Measurements from ENCODE around the gene PPIL1. TPM values are rescaled to one million over a fixed set of nuclear protein-coding genes. Genes with fewer than 3 reads are reported as not detected.

Gene PPIL1
- total RNA-seq, 1 donor from 2014 or later, result 36.6 TPM

- peaks cover 28% of the 10 kb centered on the region for H3K4me1 ChIP-seq (ENCODE audit: insufficient read depth, low read length)
- TF ChIP-seq EZH2 (IDR thresholded peaks at IDR 0.05; ENCODE audit: insufficient read depth, low read length) (no peak), CTCF (IDR thresholded peaks at IDR 0.05; ENCODE audit: insufficient read depth, low read depth, low read length) (no peak)
- no peak overlapping the region for H3K27ac Mint-ChIP-seq (ENCODE audit: unreplicated experiment)
These were observed 47.9 kb downstream of the PPIL1 start for GRCh38 chr6:36826520-36827227.

GRCh38 chr6:36825994-36826393 is 48.6 kb downstream of the PPIL1 start:
- no peak overlapping the region for H2AFZ ChIP-seq (ENCODE audit: low read depth, low read length)
- H3K9ac ChIP-seq (ENCODE audit: low read length), result no peak overlapping the region
- Mint-ChIP-seq H3K36me3 (ENCODE audit: low read depth, unreplicated experiment) (no peaks in the 10 kb centered on the region), H3K27me3 (ENCODE audit: low read depth, unreplicated experiment) (peaks cover 16% of the 10 kb centered on the region), H3K4me1 (ENCODE audit: low read depth, unreplicated experiment) (peaks cover 28% of the 10 kb centered on the region), H3K4me3 (ENCODE audit: unreplicated experiment) (no peak overlapping the region), H3K27ac (ENCODE audit: unreplicated experiment) (no peak overlapping the region), H3K9me3 (ENCODE audit: unreplicated experiment) (no peaks in the 10 kb centered on the region)
- no peak for TF ChIP-seq CTCF (IDR thresholded peaks at IDR 0.05; ENCODE audit: insufficient read depth, low read depth, low read length)
- TF ChIP-seq EZH2 (IDR thresholded peaks at IDR 0.05; ENCODE audit: insufficient read depth, low read length), result no peak
- no peak for FAIRE-seq
- no peak overlapping the region for H3K4me3 ChIP-seq (ENCODE audit: insufficient read depth, low read depth, low read length)
- no peak for DNase-seq (ENCODE audit: low read depth)
- H3K4me1 ChIP-seq (ENCODE audit: insufficient read depth, low read length), result peaks cover 28% of the 10 kb centered on the region
- no peaks in the 10 kb centered on the region for H4K20me1 ChIP-seq (ENCODE audit: insufficient read depth, low read length)
- H3K79me2 ChIP-seq (ENCODE audit: insufficient read depth, low read length), result no peaks in the 10 kb centered on the region
- H3K9me3 ChIP-seq (ENCODE audit: insufficient read depth, low read depth, low read length), result no peaks in the 10 kb centered on the region
- H3K27me3 ChIP-seq (ENCODE audit: insufficient read depth, low read length), result no peaks in the 10 kb centered on the region
- H3K27ac ChIP-seq (ENCODE audit: low read depth, low read length), result no peak overlapping the region
- no peaks in the 10 kb centered on the region for H3K36me3 ChIP-seq (ENCODE audit: insufficient read depth, low read length)
- H3K4me2 ChIP-seq (ENCODE audit: low read length), result no peak overlapping the region

More at GRCh38 chr6:36826520-36827227, 47.9 kb downstream of the PPIL1 start:
- Histone ChIP-seq H3K9me3 (ENCODE audit: insufficient read depth, low read depth, low read length) (no peaks in the 10 kb centered on the region), H3K36me3 (ENCODE audit: insufficient read depth, low read length) (no peaks in the 10 kb centered on the region), H2AFZ (ENCODE audit: low read depth, low read length) (peak overlapping the region; percentile 12), H3K79me2 (ENCODE audit: insufficient read depth, low read length) (no peaks in the 10 kb centered on the region), H3K9ac (ENCODE audit: low read length) (no peak overlapping the region), H3K4me3 (ENCODE audit: insufficient read depth, low read depth, low read length) (no peak overlapping the region), H3K27me3 (ENCODE audit: insufficient read depth, low read length) (no peaks in the 10 kb centered on the region), H3K4me2 (ENCODE audit: low read length) (peak overlapping the region; percentile 45), H3K27ac (ENCODE audit: low read depth, low read length) (no peak overlapping the region), H4K20me1 (ENCODE audit: insufficient read depth, low read length) (no peaks in the 10 kb centered on the region)
- no peak for DNase-seq (ENCODE audit: low read depth)
- H3K4me1 Mint-ChIP-seq (ENCODE audit: low read depth, unreplicated experiment), result peaks cover 22% of the 10 kb centered on the region
- H3K36me3 Mint-ChIP-seq (ENCODE audit: low read depth, unreplicated experiment), result no peaks in the 10 kb centered on the region
- FAIRE-seq, result no peak
- H3K9me3 Mint-ChIP-seq (ENCODE audit: unreplicated experiment), result no peaks in the 10 kb centered on the region
- H3K4me3 Mint-ChIP-seq (ENCODE audit: unreplicated experiment), result no peak overlapping the region
- peaks cover 16% of the 10 kb centered on the region for H3K27me3 Mint-ChIP-seq (ENCODE audit: low read depth, unreplicated experiment)

GRCh38 chr6:36825452-36825851 is 49.2 kb downstream of the PPIL1 start:
- H3K27me3 Mint-ChIP-seq (ENCODE audit: low read depth, unreplicated experiment), result peaks cover 12% of the 10 kb centered on the region
- Histone ChIP-seq H3K4me1 (ENCODE audit: insufficient read depth, low read length) (peaks cover 31% of the 10 kb centered on the region), H3K79me2 (ENCODE audit: insufficient read depth, low read length) (no peaks in the 10 kb centered on the region), H3K27me3 (ENCODE audit: insufficient read depth, low read length) (no peaks in the 10 kb centered on the region), H3K9ac (ENCODE audit: low read length) (no peak overlapping the region), H3K27ac (ENCODE audit: low read depth, low read length) (no peak overlapping the region), H3K36me3 (ENCODE audit: insufficient read depth, low read length) (no peaks in the 10 kb centered on the region), H3K9me3 (ENCODE audit: insufficient read depth, low read depth, low read length) (no peaks in the 10 kb centered on the region), H4K20me1 (ENCODE audit: insufficient read depth, low read length) (no peaks in the 10 kb centered on the region), H3K4me3 (ENCODE audit: insufficient read depth, low read depth, low read length) (no peak overlapping the region), H2AFZ (ENCODE audit: low read depth, low read length) (no peak overlapping the region), H3K4me2 (ENCODE audit: low read length) (no peak overlapping the region)
- DNase-seq (ENCODE audit: low read depth) (no peak), FAIRE-seq (no peak)
- H3K4me1 Mint-ChIP-seq (ENCODE audit: low read depth, unreplicated experiment), result peaks cover 34% of the 10 kb centered on the region
- TF ChIP-seq EZH2 (IDR thresholded peaks at IDR 0.05; ENCODE audit: insufficient read depth, low read length), result no peak
- TF ChIP-seq CTCF (IDR thresholded peaks at IDR 0.05; ENCODE audit: insufficient read depth, low read depth, low read length), result no peak
- H3K36me3 Mint-ChIP-seq (ENCODE audit: low read depth, unreplicated experiment), result no peaks in the 10 kb centered on the region
- H3K9me3 Mint-ChIP-seq (ENCODE audit: unreplicated experiment), result no peaks in the 10 kb centered on the region
- H3K4me3 Mint-ChIP-seq (ENCODE audit: unreplicated experiment), result no peak overlapping the region
- no peak overlapping the region for H3K27ac Mint-ChIP-seq (ENCODE audit: unreplicated experiment)
